ENCODE data around the gene RRAGB.
"Not testable (repeated sequence)": the region's sequence is repeated elsewhere in the genome, so short reads cannot be mapped to it uniquely, and the experiment has no call there.

The RRAGB gene

GRCh38 chrX:55774419-55774818, 56.9 kb downstream of the RRAGB start:
- not testable (repeated sequence) for DNase-seq

GRCh38 chrX:55777596-55777995, 60.0 kb downstream of the RRAGB start:
- peak in 1 of 3 donors; percentile 5 for DNase-seq

GRCh38 chrX:55778322-55778721, 60.8 kb downstream of the RRAGB start:
- no peak for DNase-seq

- DNase-seq: no peak
These were observed 66.2 kb downstream of the RRAGB start for GRCh38 chrX:55783723-55784122.

- no peak for DNase-seq
These were observed 69.5 kb downstream of the RRAGB start for GRCh38 chrX:55787063-55787462.

- no peak for DNase-seq
These were observed 70.2 kb downstream of the RRAGB start for GRCh38 chrX:55787727-55788126.

GRCh38 chrX:55794405-55794804, 76.9 kb downstream of the RRAGB start:
- no peak for DNase-seq

- no peak for DNase-seq
These were observed 78.9 kb downstream of the RRAGB start for GRCh38 chrX:55796496-55796895.

- no peak for DNase-seq
These were observed 84.3 kb downstream of the RRAGB start for GRCh38 chrX:55801811-55802210.
